ENCODE measurements around the gene PIGQ. TPM values are rescaled to one million over a fixed set of nuclear protein-coding genes. Genes with fewer than 3 reads are reported as not detected.
A peak's percentile ranks its signal among the peaks of the same experiment; 100 is the strongest.

Gene PIGQ
- total and polyA plus RNA-seq, 2 of the 13 experiments (the other 11 are each of a cell fraction or from before 2014, with no cell fraction given): 7.7 to 19.7 TPM

DNA sequence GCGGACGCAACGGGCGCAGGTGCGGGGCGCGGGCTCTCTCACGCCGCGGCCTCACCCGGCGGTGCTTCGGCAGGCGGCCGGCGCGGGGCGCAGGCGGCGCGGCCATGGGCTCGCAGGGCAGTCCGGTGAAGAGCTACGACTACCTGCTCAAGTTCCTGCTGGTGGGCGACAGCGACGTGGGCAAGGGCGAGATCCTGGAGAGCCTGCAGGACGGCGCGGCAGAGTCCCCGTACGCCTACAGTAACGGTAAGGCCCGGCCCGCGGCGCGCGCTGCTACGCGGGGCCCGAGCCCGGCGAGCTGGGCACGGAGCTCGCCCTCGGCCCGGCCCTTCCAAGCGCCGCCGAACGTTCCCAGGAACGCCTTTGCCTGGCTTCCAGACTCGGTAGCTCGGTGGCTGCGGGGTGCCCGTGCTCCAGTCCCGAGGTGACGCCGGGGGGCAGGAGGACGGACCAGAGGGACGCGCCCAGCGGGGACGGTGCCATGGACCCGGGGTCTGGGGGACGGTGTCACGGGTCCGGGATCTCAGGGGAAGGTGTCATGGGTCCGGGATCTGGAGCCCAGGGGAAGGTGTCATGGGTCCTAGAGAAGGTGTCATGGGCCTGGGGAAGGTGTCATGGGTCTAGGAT is 20.5 kb downstream of the PIGQ start (continued):
- TF ChIP-seq, protein P1, sequence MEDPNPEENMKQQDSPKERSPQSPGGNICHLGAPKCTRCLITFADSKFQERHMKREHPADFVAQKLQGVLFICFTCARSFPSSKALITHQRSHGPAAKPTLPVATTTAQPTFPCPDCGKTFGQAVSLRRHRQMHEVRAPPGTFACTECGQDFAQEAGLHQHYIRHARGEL (CRISPR knock-in tag; IDR thresholded peaks at IDR 0.05): no peak
- TF ChIP-seq EZH2 (conservative IDR thresholded peaks at IDR 0.05; ENCODE audit: low read depth, low read length) (no peak), SIN3A (IDR thresholded peaks at IDR 0.05; ENCODE audit: borderline replicate concordance, low read depth, low read length) (peak; percentile 57; the same call in 1 of the 2 replicates), ZNF253 (CRISPR knock-in tag; IDR thresholded peaks at IDR 0.05; ENCODE audit: borderline replicate concordance) (0 out of 2 replicates have a peak, but pooled peaks have one; percentile 47), YEATS4 (CRISPR knock-in tag; IDR thresholded peaks at IDR 0.05; ENCODE audit: borderline replicate concordance) (peak; percentile 67; the same call in 1 of the 2 replicates), SALL1 (CRISPR knock-in tag; IDR thresholded peaks at IDR 0.05) (no peak; the same call in 1 of the 2 replicates), FOXK1 (CRISPR knock-in tag; IDR thresholded peaks at IDR 0.05; ENCODE audit: borderline replicate concordance, low read depth) (no peak), TBX2 (CRISPR knock-in tag; IDR thresholded peaks at IDR 0.05; ENCODE audit: borderline replicate concordance) (0 out of 2 replicates have a peak, but pooled peaks have one; percentile 12), ZNF292 (CRISPR knock-in tag; IDR thresholded peaks at IDR 0.05; ENCODE audit: borderline replicate concordance, low read depth) (no peak), ZNF883 (CRISPR knock-in tag; IDR thresholded peaks at IDR 0.05; ENCODE audit: not compliant biosample characterization) (no peak), ARID2 (CRISPR knock-in tag; IDR thresholded peaks at IDR 0.05; ENCODE audit: borderline replicate concordance) (peak; percentile 31; the same call in 1 of the 2 replicates), NR3C1 (CRISPR knock-in tag; IDR thresholded peaks at IDR 0.05) (no peak), ZNF607 (CRISPR knock-in tag; IDR thresholded peaks at IDR 0.05; ENCODE audit: borderline replicate concordance) (no peak), ZNF225 (CRISPR knock-in tag; IDR thresholded peaks at IDR 0.05) (peak; percentile 41; the same call in 1 of the 2 replicates), ISL2 (CRISPR knock-in tag; IDR thresholded peaks at IDR 0.05) (no peak), FOXK2 (IDR thresholded peaks at IDR 0.05) (no peak), CENPT (CRISPR knock-in tag; IDR thresholded peaks at IDR 0.05; ENCODE audit: low read depth) (peak; percentile 44; the same call in 1 of the 2 replicates), ZNF446 (CRISPR knock-in tag; IDR thresholded peaks at IDR 0.05) (peak; percentile 72; the same call in 1 of the 2 replicates), ZKSCAN1 (IDR thresholded peaks at IDR 0.05; ENCODE audit: low read length) (no peak)
- TF ChIP-seq, protein P2, sequence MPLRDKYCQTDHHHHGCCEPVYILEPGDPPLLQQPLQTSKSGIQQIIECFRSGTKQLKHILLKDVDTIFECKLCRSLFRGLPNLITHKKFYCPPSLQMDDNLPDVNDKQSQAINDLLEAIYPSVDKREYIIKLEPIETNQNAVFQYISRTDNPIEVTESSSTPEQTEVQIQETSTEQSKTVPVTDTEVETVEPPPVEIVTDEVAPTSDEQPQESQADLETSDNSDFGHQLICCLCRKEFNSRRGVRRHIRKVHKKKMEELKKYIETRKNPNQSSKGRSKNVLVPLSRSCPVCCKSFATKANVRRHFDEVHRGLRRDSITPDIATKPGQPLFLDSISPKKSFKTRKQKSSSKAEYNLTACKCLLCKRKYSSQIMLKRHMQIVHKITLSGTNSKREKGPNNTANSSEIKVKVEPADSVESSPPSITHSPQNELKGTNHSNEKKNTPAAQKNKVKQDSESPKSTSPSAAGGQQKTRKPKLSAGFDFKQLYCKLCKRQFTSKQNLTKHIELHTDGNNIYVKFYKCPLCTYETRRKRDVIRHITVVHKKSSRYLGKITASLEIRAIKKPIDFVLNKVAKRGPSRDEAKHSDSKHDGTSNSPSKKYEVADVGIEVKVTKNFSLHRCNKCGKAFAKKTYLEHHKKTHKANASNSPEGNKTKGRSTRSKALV (CRISPR knock-in tag; IDR thresholded peaks at IDR 0.05): no peak
- TF ChIP-seq, protein P3, sequence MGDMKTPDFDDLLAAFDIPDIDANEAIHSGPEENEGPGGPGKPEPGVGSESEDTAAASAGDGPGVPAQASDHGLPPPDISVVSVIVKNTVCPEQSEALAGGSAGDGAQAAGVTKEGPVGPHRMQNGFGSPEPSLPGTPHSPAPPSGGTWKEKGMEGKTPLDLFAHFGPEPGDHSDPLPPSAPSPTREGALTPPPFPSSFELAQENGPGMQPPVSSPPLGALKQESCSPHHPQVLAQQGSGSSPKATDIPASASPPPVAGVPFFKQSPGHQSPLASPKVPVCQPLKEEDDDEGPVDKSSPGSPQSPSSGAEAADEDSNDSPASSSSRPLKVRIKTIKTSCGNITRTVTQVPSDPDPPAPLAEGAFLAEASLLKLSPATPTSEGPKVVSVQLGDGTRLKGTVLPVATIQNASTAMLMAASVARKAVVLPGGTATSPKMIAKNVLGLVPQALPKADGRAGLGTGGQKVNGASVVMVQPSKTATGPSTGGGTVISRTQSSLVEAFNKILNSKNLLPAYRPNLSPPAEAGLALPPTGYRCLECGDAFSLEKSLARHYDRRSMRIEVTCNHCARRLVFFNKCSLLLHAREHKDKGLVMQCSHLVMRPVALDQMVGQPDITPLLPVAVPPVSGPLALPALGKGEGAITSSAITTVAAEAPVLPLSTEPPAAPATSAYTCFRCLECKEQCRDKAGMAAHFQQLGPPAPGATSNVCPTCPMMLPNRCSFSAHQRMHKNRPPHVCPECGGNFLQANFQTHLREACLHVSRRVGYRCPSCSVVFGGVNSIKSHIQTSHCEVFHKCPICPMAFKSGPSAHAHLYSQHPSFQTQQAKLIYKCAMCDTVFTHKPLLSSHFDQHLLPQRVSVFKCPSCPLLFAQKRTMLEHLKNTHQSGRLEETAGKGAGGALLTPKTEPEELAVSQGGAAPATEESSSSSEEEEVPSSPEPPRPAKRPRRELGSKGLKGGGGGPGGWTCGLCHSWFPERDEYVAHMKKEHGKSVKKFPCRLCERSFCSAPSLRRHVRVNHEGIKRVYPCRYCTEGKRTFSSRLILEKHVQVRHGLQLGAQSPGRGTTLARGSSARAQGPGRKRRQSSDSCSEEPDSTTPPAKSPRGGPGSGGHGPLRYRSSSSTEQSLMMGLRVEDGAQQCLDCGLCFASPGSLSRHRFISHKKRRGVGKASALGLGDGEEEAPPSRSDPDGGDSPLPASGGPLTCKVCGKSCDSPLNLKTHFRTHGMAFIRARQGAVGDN (CRISPR knock-in tag; IDR thresholded peaks at IDR 0.05): peak; percentile 60
- TF ChIP-seq, protein P4, sequence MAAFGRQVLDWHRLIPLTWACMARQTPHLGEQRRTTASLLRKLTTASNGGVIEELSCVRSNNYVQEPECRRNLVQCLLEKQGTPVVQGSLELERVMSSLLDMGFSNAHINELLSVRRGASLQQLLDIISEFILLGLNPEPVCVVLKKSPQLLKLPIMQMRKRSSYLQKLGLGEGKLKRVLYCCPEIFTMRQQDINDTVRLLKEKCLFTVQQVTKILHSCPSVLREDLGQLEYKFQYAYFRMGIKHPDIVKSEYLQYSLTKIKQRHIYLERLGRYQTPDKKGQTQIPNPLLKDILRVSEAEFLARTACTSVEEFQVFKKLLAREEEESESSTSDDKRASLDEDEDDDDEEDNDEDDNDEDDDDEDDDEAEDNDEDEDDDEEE (CRISPR knock-in tag; IDR thresholded peaks at IDR 0.05): peak; percentile 36; the same call in 1 of the 2 replicates
- TF ChIP-seq, protein P5, sequence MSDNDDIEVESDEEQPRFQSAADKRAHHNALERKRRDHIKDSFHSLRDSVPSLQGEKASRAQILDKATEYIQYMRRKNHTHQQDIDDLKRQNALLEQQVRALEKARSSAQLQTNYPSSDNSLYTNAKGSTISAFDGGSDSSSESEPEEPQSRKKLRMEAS (IDR thresholded peaks at IDR 0.05): no peak; the same call in 1 of the 2 replicates

Data from HepG2 (cell line).